ENCODE measurements around the gene TRIM59. TPM values are rescaled to one million over a fixed set of nuclear protein-coding genes. Genes with fewer than 3 reads are reported as not detected.

Gene TRIM59
- total and polyA plus RNA-seq, 8 donors, result 0.53 to 3.3 (median 1.5) TPM

DNA sequence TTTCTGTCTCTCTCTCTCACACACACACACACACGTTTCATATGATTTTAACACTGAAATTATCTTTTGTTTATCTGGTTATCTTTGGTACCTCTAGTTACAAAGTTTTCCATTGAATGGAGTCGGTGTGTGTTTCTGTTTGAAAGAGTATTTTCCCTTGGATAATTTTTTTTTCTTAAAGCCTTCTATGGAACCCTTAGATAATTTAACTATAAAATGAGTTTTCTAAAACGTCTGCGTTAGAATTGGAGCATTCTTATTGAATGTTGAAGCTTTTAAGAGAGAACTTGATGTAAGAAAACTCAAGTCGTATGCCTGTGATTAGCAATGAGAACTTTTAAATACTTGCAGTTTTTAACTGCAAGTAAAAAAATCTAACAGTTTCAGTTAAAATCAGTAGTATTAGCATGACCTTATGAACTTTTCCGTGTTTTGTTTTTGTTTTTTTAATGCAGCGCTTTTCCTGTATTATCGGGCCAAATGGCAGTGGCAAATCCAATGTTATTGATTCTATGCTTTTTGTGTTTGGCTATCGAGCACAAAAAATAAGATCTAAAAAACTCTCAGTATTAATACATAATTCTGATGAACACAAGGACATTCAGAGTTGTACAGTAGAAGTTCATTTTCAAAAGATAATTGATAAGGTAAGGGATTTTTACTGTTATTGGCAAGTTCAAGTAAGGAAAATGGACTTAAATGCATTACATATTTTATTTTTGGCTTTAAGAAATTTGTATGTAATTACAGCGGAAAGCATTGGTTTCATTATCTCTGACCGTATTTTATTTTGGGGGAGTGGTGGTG, 47.2 kb downstream of the TRIM59 start:
- H3K27me3 ChIP-seq, result no peaks in the 10 kb centered on the region
- peak overlapping the region in 1 of 4 donors; percentile 72 for H3K4me3 ChIP-seq
- DNase-seq (no peak), ATAC-seq (no peak), FAIRE-seq (no peak)
- H3K36me3 ChIP-seq, result peaks cover 0 to 5% (median 0%) of the 10 kb centered on the region in 3 donors
- 46 to 62% methylated on average over 11 of the region's 11 CpGs for WGBS, 2 donors
- peaks cover 0 to 18% (median 13%) of the 10 kb centered on the region in 3 donors for H3K4me1 ChIP-seq
- H3K27ac ChIP-seq, result no peak overlapping the region
- no peaks in the 10 kb centered on the region for H3K9me3 ChIP-seq
- intact Hi-C loops (cut with DNase I), result no loop called here
- TF ChIP-seq, protein P1, sequence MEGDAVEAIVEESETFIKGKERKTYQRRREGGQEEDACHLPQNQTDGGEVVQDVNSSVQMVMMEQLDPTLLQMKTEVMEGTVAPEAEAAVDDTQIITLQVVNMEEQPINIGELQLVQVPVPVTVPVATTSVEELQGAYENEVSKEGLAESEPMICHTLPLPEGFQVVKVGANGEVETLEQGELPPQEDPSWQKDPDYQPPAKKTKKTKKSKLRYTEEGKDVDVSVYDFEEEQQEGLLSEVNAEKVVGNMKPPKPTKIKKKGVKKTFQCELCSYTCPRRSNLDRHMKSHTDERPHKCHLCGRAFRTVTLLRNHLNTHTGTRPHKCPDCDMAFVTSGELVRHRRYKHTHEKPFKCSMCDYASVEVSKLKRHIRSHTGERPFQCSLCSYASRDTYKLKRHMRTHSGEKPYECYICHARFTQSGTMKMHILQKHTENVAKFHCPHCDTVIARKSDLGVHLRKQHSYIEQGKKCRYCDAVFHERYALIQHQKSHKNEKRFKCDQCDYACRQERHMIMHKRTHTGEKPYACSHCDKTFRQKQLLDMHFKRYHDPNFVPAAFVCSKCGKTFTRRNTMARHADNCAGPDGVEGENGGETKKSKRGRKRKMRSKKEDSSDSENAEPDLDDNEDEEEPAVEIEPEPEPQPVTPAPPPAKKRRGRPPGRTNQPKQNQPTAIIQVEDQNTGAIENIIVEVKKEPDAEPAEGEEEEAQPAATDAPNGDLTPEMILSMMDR (IDR thresholded peaks at IDR 0.05), result no peak

DNA sequence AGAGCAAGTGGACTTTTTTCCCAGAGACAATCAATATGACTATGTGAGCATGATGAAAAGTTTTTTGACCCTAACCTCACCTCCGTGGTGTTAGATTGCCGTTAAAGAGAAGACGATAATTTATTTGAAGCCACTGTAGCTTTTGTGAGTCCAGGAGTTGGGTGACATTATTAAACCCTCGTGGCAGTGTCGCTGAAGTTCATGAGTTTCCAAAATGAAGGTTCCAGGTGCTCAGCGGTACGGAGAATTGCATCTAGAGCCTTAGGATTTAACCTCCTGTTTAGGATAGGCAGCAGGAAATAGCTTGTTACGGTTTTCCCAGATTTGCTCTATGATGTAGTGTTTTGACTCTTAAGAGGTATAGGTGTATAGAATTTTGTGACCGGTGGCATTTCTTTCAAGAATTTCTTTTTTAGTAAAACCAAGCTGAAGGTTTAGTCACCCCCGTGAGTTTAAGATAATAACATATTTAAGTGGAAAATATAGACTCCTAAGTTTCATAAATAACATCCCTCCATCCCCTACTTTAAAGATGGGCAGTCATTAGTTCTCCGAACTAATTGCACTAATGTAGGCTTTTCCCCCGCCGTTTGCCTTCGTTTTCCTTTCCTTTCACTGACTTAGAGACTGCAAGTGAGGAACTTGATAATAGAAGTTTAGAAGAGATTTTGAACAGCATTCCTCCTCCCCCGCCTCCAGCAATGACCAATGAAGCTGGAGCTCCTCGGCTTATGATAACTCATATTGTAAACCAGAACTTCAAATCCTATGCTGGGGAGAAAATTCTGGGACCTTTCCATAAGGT, 48.1 kb downstream of the TRIM59 start:
- WGBS, 2 donors, result 11 to 20% methylated on average over 16 of the region's 16 CpGs
- H3K36me3 ChIP-seq, result peaks cover 0 to 5% (median 0%) of the 10 kb centered on the region in 3 donors
- peak overlapping the region; percentile 40 to 72 (median 58) for H3K4me3 ChIP-seq
- H3K27me3 ChIP-seq, result no peaks in the 10 kb centered on the region
- no peaks in the 10 kb centered on the region for H3K9me3 ChIP-seq
- FAIRE-seq, result no peak
- intact Hi-C loops (cut with DNase I), result no loop called here
- H3K27ac ChIP-seq, result peak overlapping the region in 2 of 4 donors; percentile 90 to 92
- TF ChIP-seq, protein P1 (IDR thresholded peaks at IDR 0.05), result no peak
- DNase-seq, result no peak
- H3K4me1 ChIP-seq, result peaks cover 0 to 18% (median 13%) of the 10 kb centered on the region in 3 donors
- ATAC-seq, result no peak

DNA sequence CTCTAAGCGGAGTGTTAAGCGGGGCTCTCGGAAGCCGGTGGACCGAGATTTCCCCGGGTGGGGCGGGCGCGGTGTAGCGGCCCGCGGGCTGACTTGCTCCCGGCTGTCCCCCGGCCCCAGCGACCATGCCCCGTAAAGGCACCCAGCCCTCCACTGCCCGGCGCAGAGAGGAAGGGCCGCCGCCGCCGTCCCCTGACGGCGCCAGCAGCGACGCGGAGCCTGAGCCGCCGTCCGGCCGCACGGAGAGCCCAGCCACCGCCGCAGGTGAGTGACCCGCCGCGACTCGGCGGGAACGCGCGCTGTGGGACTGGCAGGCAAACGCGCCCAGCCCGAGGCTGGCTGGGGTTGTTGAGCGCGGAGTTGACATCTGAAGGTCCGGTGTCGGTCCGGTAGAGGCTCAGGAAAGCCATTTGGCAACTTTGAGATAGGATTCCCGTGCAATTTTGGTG, 48.9 kb downstream of the TRIM59 start:
- Histone ChIP-seq H3K4me1 (peaks cover 0 to 18% (median 13%) of the 10 kb centered on the region in 3 donors), H3K9me3 (no peaks in the 10 kb centered on the region), H3K4me3 (peak overlapping the region; percentile 40 to 72 (median 58)), H3K27me3 (no peaks in the 10 kb centered on the region), H3K36me3 (peaks cover 0 to 5% (median 0%) of the 10 kb centered on the region in 3 donors), H3K27ac (peak overlapping the region; percentile 64 to 92 (median 82))
- DNase-seq, result peak; percentile 18 to 82 (median 48)
- ATAC-seq, result peak; percentile 22 to 50 (median 37)
- no peak for FAIRE-seq
- intact Hi-C loops (cut with DNase I), result no loop called here
- TF ChIP-seq, protein P1 (IDR thresholded peaks at IDR 0.05), result no peak
- WGBS, 2 donors, result 0 to 1% methylated on average over 50 to 51 of the region's 51 CpGs

DNA sequence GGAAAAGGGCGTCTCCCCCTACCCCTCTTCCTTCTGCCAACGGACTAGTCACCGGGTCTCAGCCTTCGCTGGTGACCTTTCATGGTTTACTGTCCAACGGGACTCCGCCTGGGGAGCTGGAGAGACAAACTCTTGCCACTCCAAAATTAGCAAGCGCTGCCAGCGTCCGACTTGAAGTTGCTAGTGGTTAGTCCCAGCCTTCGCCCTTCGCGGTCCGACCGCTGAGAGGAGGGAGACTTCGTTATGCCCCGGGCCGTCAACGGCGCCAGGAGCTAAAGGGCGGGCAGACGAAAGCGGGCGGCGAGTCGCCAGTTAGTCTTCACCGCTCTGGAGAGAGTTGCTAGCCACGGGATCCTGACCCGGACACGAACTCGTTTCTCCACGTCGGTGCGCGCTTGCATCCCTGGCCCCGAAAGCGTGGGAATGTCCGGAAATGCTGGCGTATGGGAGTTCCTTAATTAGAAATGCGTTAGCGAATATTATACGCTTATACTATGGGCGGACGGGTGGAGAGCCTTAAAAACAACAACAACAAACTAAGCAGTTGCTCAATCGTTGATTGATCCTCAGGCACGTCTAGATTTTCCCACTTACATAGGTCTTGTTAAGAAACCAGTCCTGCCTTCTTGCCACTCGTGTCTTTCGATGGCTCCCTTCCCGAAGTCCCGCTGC, 49.4 kb downstream of the TRIM59 start:
- TF ChIP-seq, protein P1 (IDR thresholded peaks at IDR 0.05), result no peak
- no peaks in the 10 kb centered on the region for H3K27me3 ChIP-seq
- peak; percentile 17 to 40 (median 32) for ATAC-seq
- WGBS, 2 donors, result 0% methylated on average over 49 of the region's 49 CpGs
- DNase-seq, result peak; percentile 12 to 81 (median 48)
- peak overlapping the region; percentile 64 to 92 (median 82) for H3K27ac ChIP-seq
- no peak for FAIRE-seq
- intact Hi-C loops (cut with DNase I), result no loop called here
- H3K4me3 ChIP-seq, result peak overlapping the region; percentile 40 to 72 (median 58)
- no peaks in the 10 kb centered on the region for H3K9me3 ChIP-seq
- peaks cover 0 to 5% (median 0%) of the 10 kb centered on the region in 3 donors for H3K36me3 ChIP-seq
- peaks cover 0 to 18% (median 13%) of the 10 kb centered on the region in 3 donors for H3K4me1 ChIP-seq
